HuH-7.5 (cell line): ENCODE measurements around the gene TMEM200C.
A peak's percentile ranks its signal among the peaks of the same experiment; 100 is the strongest.
"Not testable (repeated sequence)": the region's sequence is repeated elsewhere in the genome, so short reads cannot be mapped to it uniquely, and the experiment has no call there.

Experiments used
- DNase-seq: peaks from one replicate; pipeline ENCODE4 v3.0.0; 2011; ENCODE audit warnings: low spot score

Gene TMEM200C

GRCh38 chr18:5892823-5893431, 2.4 kb downstream of the TMEM200C start:
- no peak for DNase-seq

- DNase-seq, result no peak
Measured at GRCh38 chr18:5891854-5892215, 3.5 kb downstream of the TMEM200C start.

GRCh38 chr18:5891184-5891853, 4.0 kb downstream of the TMEM200C start:
- no peak for DNase-seq

- DNase-seq, result peak; percentile 82
Measured at GRCh38 chr18:5890331-5891183, 4.8 kb downstream of the TMEM200C start.

- no peak for DNase-seq
Measured at GRCh38 chr18:5885361-5885760, 10.0 kb downstream of the TMEM200C start.

- DNase-seq, result no peak
Measured at GRCh38 chr18:5884375-5884774, 10.9 kb downstream of the TMEM200C start.

GRCh38 chr18:5879479-5879882, 15.8 kb downstream of the TMEM200C start:
- no peak for DNase-seq

- DNase-seq, result no peak
Measured at GRCh38 chr18:5876891-5877290, 18.4 kb downstream of the TMEM200C start.

- DNase-seq, result no peak
Measured at GRCh38 chr18:5874336-5874735, 21.0 kb downstream of the TMEM200C start.

GRCh38 chr18:5872886-5873285, 22.4 kb downstream of the TMEM200C start:
- DNase-seq, result no peak

- no peak for DNase-seq
Measured at GRCh38 chr18:5871426-5871825, 23.9 kb downstream of the TMEM200C start.

GRCh38 chr18:5868218-5868854, 27.0 kb downstream of the TMEM200C start:
- no peak for DNase-seq

- no peak for DNase-seq
Measured at GRCh38 chr18:5865521-5865920, 29.8 kb downstream of the TMEM200C start.

- not testable (repeated sequence) for DNase-seq
Measured at GRCh38 chr18:5862127-5862526, 33.2 kb downstream of the TMEM200C start.

- DNase-seq, result no peak
Measured at GRCh38 chr18:5857180-5857579, 38.1 kb downstream of the TMEM200C start.

GRCh38 chr18:5853253-5853652, 42.1 kb downstream of the TMEM200C start:
- DNase-seq, result no peak

- DNase-seq, result no peak
Measured at GRCh38 chr18:5851998-5852397, 43.3 kb downstream of the TMEM200C start.

GRCh38 chr18:5842653-5843052, 52.7 kb downstream of the TMEM200C start:
- DNase-seq, result no peak

GRCh38 chr18:5841518-5841917, 53.8 kb downstream of the TMEM200C start:
- DNase-seq, result no peak

- DNase-seq, result no peak
Measured at GRCh38 chr18:5840547-5840946, 54.8 kb downstream of the TMEM200C start.

GRCh38 chr18:5840025-5840424, 55.3 kb downstream of the TMEM200C start:
- DNase-seq, result no peak

GRCh38 chr18:5839102-5839501, 56.2 kb downstream of the TMEM200C start:
- no peak for DNase-seq
